Measurements from ENCODE around the gene PSTPIP2.
A peak's percentile ranks its signal among the peaks of the same experiment; 100 is the strongest.
"Not testable (repeated sequence)": the region's sequence is repeated elsewhere in the genome, so short reads cannot be mapped to it uniquely, and the experiment has no call there.

Gene PSTPIP2, protein sequence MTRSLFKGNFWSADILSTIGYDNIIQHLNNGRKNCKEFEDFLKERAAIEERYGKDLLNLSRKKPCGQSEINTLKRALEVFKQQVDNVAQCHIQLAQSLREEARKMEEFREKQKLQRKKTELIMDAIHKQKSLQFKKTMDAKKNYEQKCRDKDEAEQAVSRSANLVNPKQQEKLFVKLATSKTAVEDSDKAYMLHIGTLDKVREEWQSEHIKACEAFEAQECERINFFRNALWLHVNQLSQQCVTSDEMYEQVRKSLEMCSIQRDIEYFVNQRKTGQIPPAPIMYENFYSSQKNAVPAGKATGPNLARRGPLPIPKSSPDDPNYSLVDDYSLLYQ

DNA sequence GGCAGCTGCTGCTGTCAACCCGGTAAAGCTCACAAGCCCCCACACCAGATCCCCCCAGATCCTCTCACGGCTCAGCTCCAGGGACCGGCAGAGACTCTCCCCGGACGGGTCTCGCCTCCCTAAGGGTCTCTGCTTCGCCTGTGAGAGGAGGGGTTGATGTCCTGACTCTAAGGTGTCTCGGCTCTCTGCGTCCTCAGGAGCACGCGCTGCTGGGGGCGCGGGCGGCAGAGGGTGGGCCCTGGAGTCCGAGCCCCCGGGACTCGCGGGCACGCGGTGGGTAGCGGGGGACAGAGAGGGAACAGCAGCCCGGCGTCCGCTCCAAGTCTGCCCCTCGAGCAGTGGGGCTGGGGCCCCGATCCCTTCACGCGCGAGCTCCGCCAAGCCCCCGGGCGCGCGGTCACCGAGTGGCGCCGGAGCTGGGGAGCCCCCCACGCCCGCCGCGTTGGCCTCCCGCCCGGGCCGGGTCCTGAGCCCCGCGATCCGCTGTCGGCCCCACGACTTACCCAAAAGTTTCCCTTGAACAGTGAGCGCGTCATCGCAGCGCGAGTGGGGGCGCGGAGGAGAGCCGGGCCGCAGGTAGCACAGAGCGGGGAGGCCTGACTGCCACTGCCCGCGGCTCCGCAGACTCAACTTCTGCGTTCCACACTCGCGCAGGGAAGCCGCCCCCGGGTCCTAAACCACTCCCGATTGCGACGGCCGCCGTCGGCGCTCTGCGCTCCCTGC, at the start of gene PSTPIP2:
TSS of gene PSTPIP2 (minus strand) at position 608 of the 723 bp plus-strand sequence. CDS start at position 536, 72 bp downstream.
- DNase-seq = peak; percentile 68 to 69

DNA sequence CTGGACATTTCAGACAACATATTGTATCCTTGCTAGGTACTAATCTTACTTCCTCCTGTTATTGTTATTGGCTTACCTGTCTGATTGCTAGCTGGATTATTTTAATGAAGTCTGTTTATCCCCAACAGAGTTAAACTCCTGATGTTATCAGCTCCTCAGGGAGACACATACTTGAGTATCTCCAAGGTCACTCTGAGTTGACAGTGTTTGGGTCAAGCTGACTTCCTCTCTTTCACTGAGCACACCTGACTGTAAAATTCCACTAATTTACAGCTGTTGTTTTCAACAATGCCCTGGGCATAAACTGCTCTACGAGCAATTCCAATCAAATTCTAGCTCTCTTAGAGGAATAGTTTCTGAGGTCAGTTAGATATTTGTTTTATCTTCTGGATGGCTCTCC, 41.7 kb upstream of the PSTPIP2 start:
- DNase-seq = no peak

DNA sequence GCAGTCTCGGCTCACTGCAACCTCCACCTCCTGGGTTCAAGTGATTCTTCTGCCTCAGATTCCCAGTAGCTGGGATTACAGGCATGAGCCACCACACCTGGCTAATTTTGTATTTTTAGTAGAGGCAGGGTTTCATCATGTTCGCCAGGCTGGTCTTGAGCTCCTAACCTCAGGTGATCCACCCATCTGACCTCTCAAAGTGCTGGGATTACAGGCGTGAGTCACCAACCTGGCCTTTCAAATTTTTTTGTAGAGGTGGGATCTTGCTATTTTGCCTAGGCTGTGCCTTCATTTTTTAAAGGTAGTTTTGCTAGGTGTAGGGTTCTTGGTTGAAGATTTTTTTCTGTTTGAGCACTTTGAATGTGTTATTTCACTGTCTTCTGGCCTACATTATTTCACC, 38.3 kb upstream of the PSTPIP2 start:
- no peak for DNase-seq

DNA sequence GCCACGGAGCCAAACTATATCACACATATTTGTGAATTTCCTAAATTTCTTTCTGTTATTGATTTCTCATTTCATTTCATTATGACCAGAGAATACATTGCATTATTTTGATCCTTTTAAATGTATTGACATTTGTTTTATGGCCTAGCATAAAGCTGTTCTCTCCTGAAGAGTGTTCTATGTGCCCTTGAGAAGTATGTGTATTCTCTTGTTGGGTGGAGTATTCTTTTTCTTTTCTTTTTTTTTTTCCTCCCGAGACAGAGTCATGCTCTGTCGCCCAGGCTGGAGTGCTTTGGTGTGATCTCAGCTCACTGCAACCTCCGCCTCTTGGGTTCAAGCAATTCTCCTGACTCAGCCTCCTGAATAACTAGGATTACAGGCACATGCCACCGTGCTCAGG, 37.3 kb upstream of the PSTPIP2 start:
- no peak for DNase-seq

DNA sequence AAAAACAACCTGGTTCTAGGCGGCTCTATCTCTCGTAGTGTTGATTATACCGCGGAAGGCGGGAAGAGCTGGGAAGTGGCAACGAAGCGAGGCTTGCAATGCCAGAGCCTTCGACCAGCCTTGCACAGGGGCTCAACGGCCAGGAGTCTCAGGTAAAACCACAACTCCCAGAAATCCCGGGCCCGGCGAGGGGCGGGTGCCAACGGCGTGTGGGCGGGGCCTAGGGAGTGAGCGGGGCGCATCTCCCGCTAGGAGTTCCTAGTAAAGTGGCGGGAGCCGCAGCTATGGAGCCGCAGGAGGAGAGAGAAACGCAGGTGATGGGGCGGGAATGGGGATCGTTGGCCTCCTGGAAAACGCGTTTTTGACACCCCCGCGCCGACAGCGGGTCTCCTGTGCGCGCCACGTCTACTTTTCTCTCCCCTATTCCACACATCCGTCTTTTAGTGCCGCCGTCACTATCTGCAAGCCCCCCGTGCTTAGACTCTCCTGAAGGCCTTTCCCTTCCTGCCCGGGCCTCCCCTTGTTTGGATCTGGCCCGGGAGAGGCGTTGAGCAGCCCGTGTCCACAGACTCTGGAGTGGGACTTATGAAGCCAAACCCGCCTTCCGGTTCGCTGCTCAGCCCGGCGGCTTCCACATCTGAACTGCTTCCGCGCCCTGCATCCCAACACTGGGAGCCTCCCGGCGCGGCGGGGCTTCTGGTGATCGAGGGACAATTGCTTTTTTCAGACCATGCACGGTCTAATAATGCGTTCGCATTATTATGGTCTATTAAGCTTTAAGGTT, 32.3 kb upstream of the PSTPIP2 start, which contains the start of gene HAUS1:
TSS of gene HAUS1 (plus strand) at position 258 of the 784 bp plus-strand sequence. CDS start at position 285, 27 bp downstream.
- DNase-seq = peak; percentile 76 to 80

DNA sequence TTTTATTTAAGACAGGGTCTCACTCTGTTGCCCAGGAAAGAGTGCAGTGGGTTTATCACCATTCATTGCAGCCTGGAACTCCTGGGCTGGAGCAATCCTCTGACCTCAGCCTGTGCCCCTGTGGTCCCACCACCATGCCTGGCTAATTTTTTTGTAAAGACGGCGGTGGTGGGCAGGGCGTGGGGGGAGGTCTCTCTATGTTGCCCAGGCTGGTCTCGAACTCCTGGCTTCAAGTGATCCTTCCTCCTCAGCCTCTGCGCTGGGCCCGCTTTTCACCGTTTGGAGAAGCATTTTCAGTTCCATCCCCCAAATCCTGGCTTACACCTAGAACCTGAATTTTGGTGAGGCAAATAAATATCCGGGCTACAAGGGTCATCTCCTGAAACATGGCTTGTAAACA, 27.4 kb upstream of the PSTPIP2 start:
- DNase-seq = no peak

DNA sequence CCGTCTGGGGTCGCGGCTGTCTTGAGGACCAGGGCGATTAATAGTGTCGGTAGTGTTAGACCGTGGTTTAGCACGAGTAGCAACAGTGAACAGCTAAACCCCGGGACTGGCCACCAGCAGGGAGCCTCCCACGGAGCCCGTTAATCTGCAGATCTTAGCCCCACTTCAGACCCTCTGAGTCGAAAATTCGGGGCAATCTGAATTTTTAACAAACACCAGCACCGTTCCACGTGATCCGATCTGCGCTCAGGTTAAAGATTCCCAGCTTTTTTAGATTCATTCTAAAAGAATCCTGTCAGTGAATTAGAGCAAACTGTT, 26.5 kb upstream of the PSTPIP2 start:
- DNase-seq = no peak

DNA sequence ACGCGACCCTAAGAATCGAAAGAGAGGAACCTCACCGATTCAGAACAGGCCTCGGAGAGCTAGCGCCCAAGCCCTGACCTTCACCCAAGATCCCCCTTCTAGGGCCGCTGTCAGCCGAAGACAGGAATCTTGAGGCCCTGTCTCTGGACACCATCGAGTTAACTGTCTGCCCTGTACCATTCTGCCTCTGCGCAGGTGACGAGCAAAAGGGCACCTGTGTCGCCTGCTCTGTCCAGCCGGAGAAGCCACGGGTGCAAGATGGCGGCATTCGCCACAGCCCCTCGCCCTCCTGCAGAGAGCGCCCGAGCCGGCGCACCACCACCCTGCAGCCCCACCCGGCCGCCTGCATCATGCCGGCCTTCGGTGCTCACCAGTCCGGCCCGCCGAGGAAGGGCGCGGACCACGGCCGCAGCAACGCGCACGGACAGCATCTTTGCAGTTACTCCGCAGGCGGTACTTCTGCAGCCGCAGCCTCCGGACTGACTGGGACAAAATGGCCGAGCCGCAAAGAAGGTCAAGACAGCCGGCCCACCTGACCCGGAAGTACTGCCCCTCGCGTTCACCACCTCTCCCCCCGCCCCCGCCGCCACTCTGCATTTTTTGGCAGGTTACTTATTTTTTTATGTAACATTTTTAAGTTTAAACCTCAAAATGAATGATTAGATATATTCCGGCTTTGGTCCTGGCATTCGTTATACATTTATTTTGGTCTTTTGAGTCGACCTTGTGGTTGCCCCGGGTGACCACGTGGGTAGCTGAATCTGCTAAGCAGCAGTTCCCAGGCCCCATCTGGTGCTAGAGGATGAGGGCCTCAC, 25.9 kb upstream of the PSTPIP2 start, which contains the start of gene ATP5F1A:
TSS of gene ATP5F1A (minus strand) at position 496 of the 815 bp plus-strand sequence. CDS start at position 431, 65 bp downstream.
- DNase-seq = peak; percentile 81 to 85

DNA sequence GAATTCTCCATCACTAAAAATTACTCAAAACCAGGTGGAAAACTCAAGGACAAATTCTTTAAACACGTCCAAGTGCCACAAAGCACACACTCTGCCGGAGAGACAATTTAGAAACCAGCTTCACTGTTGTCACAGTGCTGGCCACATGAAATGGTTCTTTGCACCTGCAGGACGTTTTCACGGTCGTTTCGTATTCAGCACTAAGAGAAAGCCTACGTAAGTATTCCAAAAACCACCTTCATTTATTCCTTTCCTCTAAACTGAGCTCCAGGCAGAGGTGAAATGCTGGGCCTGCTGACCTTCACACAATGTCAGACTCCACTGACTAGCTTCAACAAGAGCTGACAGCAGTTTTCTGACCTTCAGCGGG, 25.4 kb upstream of the PSTPIP2 start:
- DNase-seq = peak in 1 of 2 donors; percentile 24

DNA sequence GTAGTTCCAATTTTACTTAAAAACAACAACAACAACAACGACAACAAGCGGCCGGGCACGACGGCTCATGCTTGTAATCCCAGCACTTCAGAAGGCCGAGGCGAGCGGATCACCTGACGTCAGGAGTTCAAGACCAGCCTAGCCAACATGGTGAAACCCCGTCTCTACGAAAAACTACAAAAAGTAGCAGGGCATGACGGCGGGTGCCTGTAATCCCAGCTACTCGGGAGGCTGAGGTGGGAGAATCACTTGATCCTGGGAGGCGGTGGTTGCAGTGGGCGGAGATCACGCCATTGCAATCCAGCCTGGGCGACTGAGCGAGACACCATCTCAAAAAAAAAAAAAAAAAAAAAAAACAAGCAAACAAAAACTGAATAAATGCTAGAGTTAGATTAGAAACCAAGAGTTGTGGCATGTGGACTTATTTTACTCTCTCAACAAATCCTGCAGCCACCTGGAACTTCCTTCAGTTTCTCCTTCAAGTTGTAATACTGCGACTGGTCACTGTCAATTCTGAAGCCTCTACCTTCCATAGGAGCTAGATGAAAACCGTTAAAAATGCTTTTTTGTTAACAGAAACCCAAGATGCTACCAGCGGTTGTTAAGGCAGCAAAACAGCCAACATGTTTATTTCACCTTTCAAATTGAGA, 24.7 kb upstream of the PSTPIP2 start:
- DNase-seq = peak in 1 of 2 donors; percentile 22

DNA sequence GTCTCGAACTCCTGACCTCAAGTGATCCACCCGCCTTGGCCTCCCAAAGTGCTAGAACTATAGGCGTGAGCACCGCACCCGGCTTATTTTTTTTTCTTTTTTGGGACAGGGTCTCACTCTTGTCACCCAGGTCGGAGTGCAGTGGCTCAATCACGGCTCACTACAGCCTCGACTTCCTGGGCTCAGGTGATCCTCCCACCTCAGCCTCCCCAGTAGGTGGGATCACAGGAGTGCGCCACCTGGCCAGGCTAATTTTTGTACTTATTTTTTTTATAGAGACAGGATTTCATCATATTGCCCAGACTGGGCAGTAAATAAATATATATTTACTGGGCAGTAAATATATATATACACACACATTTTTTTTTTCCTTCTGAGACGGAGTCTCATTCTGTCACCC, 23.5 kb upstream of the PSTPIP2 start:
- DNase-seq = no peak

DNA sequence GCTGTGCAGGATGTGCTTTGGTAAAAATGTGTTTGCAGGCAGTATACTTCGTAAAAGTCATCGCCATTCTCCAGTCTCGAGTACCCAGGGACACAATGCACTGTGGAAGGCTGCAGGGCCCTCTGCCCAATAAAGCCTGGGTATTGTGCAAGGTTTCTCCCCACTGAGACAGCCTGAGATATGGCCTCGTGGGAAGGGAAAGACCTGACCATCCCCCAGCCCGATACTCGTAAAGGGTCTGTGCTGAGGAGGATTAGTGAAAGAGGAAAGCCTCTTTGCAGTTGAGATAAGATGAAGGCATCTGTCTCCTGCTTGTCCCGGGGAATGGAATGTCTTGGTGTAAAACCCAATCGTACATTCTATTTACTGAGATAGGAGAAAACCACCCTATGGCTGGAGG, 16.4 kb upstream of the PSTPIP2 start:
- DNase-seq = not testable (repeated sequence)

DNA sequence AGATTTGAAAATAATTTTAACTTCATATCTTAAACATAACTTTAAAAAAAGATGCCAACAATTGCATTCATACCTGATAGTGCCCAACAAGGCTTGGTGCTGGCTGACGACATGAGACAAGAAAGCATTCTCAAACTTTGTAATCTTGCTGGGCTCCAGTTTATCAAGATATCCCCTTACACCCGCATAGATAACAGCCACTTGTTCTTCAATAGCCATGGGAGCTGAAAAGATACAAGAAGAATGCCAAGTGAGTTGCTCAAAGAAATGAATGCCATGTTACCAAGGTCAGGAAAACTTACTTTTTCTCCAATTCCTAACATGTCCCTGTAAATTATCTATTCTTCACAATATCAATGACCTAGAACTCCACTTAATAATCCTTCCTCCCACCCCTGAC, 12.4 kb upstream of the PSTPIP2 start:
- DNase-seq = no peak

DNA sequence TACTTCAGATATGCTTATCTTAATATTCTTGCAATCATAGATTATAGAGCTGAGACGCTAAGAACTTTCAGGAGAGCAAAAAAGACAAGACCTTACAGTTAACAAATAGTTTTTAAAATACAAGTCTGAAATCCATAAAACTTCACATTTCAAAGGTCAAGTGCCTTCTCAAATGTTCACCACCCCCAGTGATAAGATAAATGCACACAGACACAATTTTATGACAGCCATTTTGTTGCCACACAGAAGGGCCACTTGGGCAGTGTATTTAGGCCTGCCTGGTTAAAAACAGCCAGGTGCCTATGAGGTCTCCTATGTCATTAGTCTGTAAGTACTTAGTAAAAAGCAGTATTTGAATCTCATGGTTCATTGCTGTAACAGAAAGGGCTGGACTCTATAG, 8.1 kb upstream of the PSTPIP2 start:
- DNase-seq = no peak

DNA sequence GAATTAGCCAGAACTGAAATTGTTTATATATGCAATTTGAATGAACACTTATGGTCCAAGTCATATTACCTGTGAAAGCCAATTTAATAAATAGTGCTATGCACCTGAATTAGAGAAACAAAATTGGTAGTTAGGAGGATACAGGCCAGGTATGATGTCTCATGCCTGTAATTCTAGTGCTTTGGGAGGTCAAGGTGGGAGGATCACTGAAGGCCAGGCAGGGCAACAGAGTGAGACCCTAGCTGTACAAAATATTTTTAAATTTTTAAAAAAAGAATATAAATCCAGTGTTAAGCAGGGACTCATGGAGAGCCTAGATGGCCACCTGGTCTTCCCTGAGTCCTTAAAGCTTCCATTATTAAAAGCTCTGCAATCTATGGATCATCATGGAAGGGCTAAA, 7.3 kb upstream of the PSTPIP2 start:
- DNase-seq = no peak

DNA sequence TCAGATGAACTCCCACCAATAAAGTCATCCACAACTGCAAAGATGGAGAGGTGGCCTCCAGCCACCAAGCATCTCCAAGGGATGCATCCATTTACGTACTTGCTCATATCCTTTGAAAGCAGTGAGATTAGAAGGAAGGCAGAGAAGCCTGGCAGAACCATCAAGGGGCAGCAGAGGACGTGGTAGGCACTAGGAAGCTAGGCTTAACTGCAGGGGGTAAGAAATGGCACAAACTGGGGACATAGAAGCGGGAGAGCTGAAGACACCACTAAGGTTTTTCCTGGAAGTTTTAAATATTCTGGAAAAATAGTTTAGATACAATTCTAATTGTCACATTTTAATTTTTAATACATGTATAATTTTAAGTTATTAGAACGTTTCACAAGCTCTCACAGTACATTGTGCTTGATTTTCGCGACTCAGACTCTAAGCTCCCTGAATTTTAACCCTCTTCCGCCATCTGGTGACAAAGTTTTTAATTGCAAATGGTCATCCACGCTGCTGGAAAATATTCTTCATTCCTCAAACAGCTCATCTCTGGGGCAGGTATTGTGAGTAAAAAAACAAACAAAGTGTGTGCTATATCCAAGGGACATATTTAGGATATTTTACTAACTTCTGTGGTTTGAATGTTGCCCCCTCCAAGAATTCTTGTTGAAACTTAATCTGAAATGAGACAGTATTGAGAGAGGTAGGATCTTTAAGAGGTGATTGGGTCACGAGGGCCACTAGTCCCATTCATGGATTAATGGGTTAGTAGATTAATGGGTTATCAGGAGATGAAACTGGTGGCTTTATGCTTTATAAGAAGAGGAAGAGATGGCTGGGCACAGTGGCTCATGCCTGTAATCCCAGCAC, 1.6 kb upstream of the PSTPIP2 start:
- peak; percentile 40 to 81 for DNase-seq

DNA sequence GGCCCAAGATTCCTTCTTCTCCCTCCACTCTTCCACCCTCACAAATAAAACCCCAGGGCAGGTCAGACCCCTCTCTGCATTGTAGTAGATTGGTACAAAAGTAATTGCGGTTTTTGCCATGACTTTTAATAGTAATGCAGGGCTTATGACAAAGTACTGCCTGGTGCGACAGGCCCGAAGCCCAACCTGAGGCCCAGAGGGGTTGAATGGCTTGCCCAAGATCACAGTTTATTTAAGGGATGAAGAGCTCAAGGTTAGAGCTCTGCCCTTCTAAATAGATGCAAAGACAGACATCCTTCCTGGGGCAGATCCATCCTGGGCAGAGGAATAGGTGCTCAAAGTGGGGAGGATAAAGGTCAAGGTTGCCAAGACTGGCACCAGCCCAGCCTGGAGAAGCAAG, 899 bp upstream of the PSTPIP2 start:
- no peak for DNase-seq

DNA sequence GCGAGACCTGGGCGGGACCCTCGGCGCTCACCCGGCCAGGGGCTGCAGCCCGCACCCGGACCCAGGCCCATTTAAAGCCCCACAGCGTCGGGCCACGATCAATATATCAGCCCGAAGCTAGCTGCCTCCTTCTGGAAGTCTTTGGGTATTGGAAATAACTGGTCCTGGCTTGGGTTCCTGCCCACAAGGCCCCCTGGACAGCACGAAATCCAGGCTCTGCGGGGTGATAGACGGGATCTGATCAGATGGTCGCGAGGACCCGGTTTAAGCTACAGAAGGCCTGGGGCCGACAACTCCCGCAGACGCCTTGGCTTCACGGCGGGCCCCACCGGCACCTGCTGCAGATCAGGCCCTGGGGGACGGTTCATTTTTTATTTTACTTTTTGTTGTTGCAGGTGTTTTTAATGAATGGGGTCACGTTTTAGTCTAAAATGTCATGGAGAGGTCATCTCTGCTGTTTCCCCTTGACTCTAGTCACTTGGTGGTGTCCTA, 362 bp upstream of the PSTPIP2 start:
- no peak for DNase-seq

DNA sequence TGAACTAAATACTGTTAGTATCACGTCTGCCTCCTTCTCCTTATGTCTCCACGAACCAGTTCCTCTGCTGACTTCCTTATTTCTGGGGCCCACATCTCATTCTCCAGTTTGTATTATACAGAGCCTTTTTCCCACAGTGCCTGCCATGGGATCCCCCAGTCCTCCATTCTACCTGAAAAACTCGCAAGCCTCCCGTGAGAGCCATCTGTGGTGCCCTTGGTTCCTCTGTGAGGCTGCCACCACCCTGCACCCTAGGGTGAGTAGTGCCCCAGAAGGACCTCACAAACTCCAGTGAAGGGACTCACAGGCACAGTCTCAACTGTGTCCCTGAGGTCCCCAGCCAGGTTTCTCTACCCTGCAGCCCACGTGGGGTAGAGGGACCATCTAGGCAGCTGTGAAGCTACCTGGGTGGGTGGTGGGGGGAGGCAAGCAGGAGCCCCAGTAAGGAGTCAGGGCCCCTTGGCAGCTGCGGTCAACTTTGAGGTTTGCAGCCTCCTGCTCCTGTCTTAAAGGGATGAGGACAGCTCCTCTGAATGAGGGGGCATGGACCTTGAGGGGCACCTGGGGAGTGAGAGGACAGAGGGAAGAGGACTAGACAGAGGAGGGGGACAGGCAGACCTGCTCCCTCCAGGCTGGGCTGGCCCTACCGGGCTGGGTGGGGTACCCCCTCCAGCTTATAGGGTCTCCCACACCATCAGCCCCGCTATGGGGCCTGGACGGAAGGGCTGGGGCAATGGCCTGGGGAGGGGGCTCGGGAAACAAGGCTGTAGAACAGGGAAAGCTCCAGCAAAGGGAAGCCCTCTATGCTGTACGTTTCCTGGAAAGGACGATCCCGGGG, 1.0 kb downstream of the PSTPIP2 start:
- peak in 1 of 2 donors; percentile 14 for DNase-seq

DNA sequence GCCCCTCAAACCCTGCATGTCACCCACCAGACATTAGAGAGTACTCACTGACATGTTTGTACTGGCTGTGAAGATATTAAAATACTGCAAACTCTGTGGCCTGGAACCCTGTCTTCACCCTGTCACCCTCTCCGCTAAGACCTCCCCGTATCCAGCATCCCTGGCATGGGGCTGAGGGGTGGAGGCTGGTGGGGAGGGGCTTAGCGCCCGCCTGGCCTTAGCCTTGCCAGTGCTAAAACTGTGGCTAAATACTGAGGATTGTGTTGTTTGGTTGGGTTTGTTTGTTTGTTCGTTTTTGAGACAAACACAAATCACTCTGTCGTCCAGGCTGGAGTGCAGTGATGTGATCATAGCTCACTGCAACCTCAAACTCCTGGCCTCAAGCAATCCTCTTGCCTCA, 1.8 kb downstream of the PSTPIP2 start:
- DNase-seq = no peak

Measured in CD4-positive, alpha-beta T cell treated with Interleukin-1 beta for 1 hour (primary cell).